Measurements from ENCODE around the gene NHERF1. TPM values are rescaled to one million over a fixed set of nuclear protein-coding genes. Genes with fewer than 3 reads are reported as not detected.
A peak's percentile ranks its signal among the peaks of the same experiment; 100 is the strongest.

The NHERF1 gene
- total and polyA plus RNA-seq, 2 donors from 2014 or later = 71.3 to 448 TPM

DNA sequence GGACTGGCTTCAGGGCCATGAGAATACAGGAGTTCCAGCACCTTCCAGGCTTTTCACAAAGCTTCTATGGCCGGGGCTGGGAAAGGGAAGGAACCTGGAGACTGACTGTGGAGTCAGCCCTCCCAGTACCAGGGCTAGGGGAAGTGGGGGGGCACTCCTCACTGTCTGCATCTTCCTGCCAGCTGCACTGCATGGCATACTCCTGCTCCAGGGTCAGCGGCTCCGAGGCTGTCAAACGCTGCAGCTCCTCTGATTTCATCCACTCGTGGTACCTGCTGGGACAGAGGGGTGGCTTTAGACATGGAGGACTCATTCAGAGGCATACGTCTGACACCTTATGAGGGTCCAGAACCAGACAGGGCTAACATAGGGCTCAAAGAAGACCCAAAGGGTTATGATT, 25.0 kb downstream of the NHERF1 start:
- TF ChIP-seq, protein P1, sequence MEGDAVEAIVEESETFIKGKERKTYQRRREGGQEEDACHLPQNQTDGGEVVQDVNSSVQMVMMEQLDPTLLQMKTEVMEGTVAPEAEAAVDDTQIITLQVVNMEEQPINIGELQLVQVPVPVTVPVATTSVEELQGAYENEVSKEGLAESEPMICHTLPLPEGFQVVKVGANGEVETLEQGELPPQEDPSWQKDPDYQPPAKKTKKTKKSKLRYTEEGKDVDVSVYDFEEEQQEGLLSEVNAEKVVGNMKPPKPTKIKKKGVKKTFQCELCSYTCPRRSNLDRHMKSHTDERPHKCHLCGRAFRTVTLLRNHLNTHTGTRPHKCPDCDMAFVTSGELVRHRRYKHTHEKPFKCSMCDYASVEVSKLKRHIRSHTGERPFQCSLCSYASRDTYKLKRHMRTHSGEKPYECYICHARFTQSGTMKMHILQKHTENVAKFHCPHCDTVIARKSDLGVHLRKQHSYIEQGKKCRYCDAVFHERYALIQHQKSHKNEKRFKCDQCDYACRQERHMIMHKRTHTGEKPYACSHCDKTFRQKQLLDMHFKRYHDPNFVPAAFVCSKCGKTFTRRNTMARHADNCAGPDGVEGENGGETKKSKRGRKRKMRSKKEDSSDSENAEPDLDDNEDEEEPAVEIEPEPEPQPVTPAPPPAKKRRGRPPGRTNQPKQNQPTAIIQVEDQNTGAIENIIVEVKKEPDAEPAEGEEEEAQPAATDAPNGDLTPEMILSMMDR (IDR thresholded peaks at IDR 0.05; ENCODE audit: borderline replicate concordance, extremely low read depth, insufficient read depth) = no peak
- DNase-seq (no peak), FAIRE-seq (no peak)
- Histone ChIP-seq H3K4me3 (ENCODE audit: low read length in 3 of 3) (no peak overlapping the region), H3K4me1 (ENCODE audit: control insufficient read depth in 2 of 3, insufficient read depth in 2 of 3, low read depth in 1 of 3, low read length in 3 of 3) (peaks cover 0 to 41% (median 29%) of the 10 kb centered on the region in 3 donors), H3K27me3 (ENCODE audit: control insufficient read depth, insufficient read depth, low read length) (no peaks in the 10 kb centered on the region), H3K9ac (ENCODE audit: low read length in 3 of 3) (no peak overlapping the region), H3K36me3 (ENCODE audit: control insufficient read depth in 2 of 3, insufficient read depth in 3 of 3, low read length in 3 of 3) (peaks cover 0 to 23% (median 9%) of the 10 kb centered on the region in 3 donors), H3K9me3 (ENCODE audit: control insufficient read depth in 2 of 3, insufficient read depth in 1 of 3, low read length in 3 of 3) (no peaks in the 10 kb centered on the region), H3K27ac (ENCODE audit: low read depth in 2 of 2, low read length in 2 of 2) (no peak overlapping the region)
- intact Hi-C loops (cut with DNase I) = no loop called here

DNA sequence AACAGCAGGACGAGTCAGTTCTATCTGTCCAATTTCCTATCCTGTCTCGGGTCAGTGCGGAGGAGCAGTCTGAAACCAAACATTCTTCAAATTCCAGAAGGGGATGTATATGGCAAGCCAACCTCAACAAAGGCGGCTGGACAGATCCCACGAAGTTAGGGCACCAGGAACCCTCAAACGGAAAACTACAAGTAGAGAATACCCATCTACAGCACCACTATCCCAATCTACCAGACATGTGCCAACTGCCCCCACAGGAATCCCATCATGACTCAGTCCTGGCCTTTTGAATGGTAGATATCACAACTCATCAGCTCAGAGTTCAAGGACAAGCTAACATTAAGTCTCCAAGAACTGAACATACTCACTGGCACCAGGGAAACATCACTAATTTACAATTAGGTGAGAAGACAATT, 25.5 kb downstream of the NHERF1 start:
- no peaks in the 10 kb centered on the region for H3K27me3 ChIP-seq (ENCODE audit: control insufficient read depth, insufficient read depth, low read length)
- H3K9me3 ChIP-seq (ENCODE audit: control insufficient read depth in 2 of 3, insufficient read depth in 1 of 3, low read length in 3 of 3) = no peaks in the 10 kb centered on the region
- peaks cover 0 to 37% (median 25%) of the 10 kb centered on the region in 3 donors for H3K4me1 ChIP-seq (ENCODE audit: control insufficient read depth in 2 of 3, insufficient read depth in 2 of 3, low read depth in 1 of 3, low read length in 3 of 3)
- TF ChIP-seq, protein P1 (IDR thresholded peaks at IDR 0.05; ENCODE audit: borderline replicate concordance, extremely low read depth, insufficient read depth) = no peak
- H3K4me3 ChIP-seq (ENCODE audit: low read length in 3 of 3) = no peak overlapping the region
- H3K27ac ChIP-seq (ENCODE audit: low read depth in 2 of 2, low read length in 2 of 2) = peak overlapping the region in 1 of 2 donors; percentile 30
- intact Hi-C loops (cut with DNase I) = no loop called here
- no peak for FAIRE-seq
- DNase-seq = no peak
- no peak overlapping the region for H3K9ac ChIP-seq (ENCODE audit: low read length in 3 of 3)
- peaks cover 0 to 23% (median 9%) of the 10 kb centered on the region in 3 donors for H3K36me3 ChIP-seq (ENCODE audit: control insufficient read depth in 2 of 3, insufficient read depth in 3 of 3, low read length in 3 of 3)

DNA sequence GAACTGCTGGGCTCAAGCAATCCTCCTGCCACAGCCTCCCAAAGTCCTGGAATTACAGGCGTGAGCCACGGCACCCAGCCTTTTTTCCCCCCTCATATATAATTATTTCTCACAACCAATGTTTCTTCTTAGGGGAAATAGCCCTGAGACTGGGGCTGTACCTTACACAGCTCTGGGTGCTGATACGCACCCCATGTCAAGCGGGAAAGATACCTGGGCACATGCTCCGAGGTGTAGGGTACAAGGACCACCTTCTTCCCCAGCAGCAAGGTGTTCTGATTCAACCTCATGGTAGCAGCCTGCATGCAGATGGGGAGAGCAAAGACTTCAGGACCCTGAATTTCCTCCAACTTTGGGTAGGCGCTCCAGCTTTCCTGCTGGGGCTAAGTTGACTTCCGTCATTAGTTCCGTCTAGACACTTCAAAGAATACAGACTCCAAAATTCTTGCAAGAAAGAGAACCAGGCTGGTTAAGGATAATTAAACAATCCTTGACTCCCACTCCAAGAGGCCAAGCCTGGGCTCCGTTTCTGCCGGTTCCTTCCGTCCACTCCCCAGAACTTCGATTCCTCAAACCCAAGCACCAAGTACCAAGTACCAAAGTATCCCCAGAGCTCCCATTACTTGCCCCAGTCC, 27.1 kb downstream of the NHERF1 start:
- Histone ChIP-seq H3K27me3 (ENCODE audit: control insufficient read depth, insufficient read depth, low read length) (no peaks in the 10 kb centered on the region), H3K4me1 (ENCODE audit: control insufficient read depth in 2 of 3, insufficient read depth in 2 of 3, low read depth in 1 of 3, low read length in 3 of 3) (peaks cover 0 to 23% (median 12%) of the 10 kb centered on the region in 3 donors), H3K9ac (ENCODE audit: low read length in 3 of 3) (peak overlapping the region; percentile 35 to 92 (median 64)), H3K4me3 (ENCODE audit: low read length in 3 of 3) (peak overlapping the region; percentile 85 to 94 (median 93)), H3K27ac (ENCODE audit: low read depth in 2 of 2, low read length in 2 of 2) (peak overlapping the region in 1 of 2 donors; percentile 54), H3K36me3 (ENCODE audit: control insufficient read depth in 2 of 3, insufficient read depth in 3 of 3, low read length in 3 of 3) (peaks cover 0 to 20% (median 11%) of the 10 kb centered on the region in 3 donors), H3K9me3 (ENCODE audit: control insufficient read depth in 2 of 3, insufficient read depth in 1 of 3, low read length in 3 of 3) (no peaks in the 10 kb centered on the region)
- FAIRE-seq (no peak), DNase-seq (peak in 1 of 5 donors; percentile 24)
- TF ChIP-seq, protein P1 (IDR thresholded peaks at IDR 0.05; ENCODE audit: borderline replicate concordance, extremely low read depth, insufficient read depth) = no peak
- intact Hi-C loops (cut with DNase I) = no loop called here
